NAMALWA (cell line): ENCODE measurements around the gene ANK2.

Experiments used
- DNase-seq: peaks from one replicate; pipeline ENCODE4 v3.0.0-alpha.2; 2015; ENCODE audit warnings: low spot score

Gene ANK2

GRCh38 chr4:113398441-113399143 lies 349.1 kb downstream of the ANK2 start:
- DNase-seq, result no peak

GRCh38 chr4:113404167-113404571 lies 354.7 kb downstream of the ANK2 start:
- DNase-seq, result no peak

- no peak for DNase-seq
Measured at GRCh38 chr4:113404841-113405240, 355.4 kb downstream of the ANK2 start.

- no peak for DNase-seq
Measured at GRCh38 chr4:113405874-113406722, 356.6 kb downstream of the ANK2 start.

- DNase-seq, result no peak
Measured at GRCh38 chr4:113406723-113407016, 357.2 kb downstream of the ANK2 start.

- no peak for DNase-seq
Measured at GRCh38 chr4:113407409-113407808, 358.0 kb downstream of the ANK2 start.

GRCh38 chr4:113409181-113409580 lies 359.7 kb downstream of the ANK2 start:
- DNase-seq, result no peak

GRCh38 chr4:113410686-113411085 lies 361.2 kb downstream of the ANK2 start:
- DNase-seq, result no peak

- DNase-seq, result no peak
Measured at GRCh38 chr4:113411496-113411938, 362.1 kb downstream of the ANK2 start.

GRCh38 chr4:113419631-113420030 lies 370.2 kb downstream of the ANK2 start:
- no peak for DNase-seq

GRCh38 chr4:113420938-113421337 lies 371.5 kb downstream of the ANK2 start:
- DNase-seq, result no peak

- DNase-seq, result no peak
Measured at GRCh38 chr4:113423631-113424030, 374.2 kb downstream of the ANK2 start.

GRCh38 chr4:113433116-113433515 lies 383.7 kb downstream of the ANK2 start:
- DNase-seq, result no peak
